CD14-positive monocyte (primary cell): ENCODE data around the gene CASK. TPM values are rescaled to one million over a fixed set of nuclear protein-coding genes. Genes with fewer than 3 reads are reported as not detected.

ENCODE experiments used
- DNase-seq, 3 donors: peaks; one replicate each; pipeline ENCODE4 v3.0.0-alpha.2; 2011 to 2022
- H2AFZ ChIP-seq: 2 replicates; pipeline ENCODE4 v1.6.0; 2012; ENCODE audit warnings: mild to moderate bottlenecking, low read depth, low read length, inconsistent platforms; ENCODE audit not compliant: insufficient read depth, poor library complexity, severe bottlenecking
- H3K27ac ChIP-seq, 2 donors: 1 replicate in 1 of 2; 2 replicates in 1 of 2; pipeline ENCODE4 v1.5.1; 2012 to 2013; ENCODE audit warnings: low read length in 2 of 2, control low read depth in 1 of 2, inconsistent platforms in 1 of 2, low read depth in 1 of 2, mild to moderate bottlenecking in 1 of 2
- H3K27me3 ChIP-seq, 2 donors: one replicate each; pipeline versions ENCODE4 v1.6.0 to v1.6.1; 2011 to 2013; ENCODE audit warnings: low read length in 2 of 2; ENCODE audit not compliant: control insufficient read depth in 2 of 2, insufficient read depth in 2 of 2
- H3K36me3 ChIP-seq, 2 donors: replicated peaks in 1 of 2; 1 replicate in 1 of 2; 2 replicates in 1 of 2; pipeline versions ENCODE4 v1.5.1 to v1.6.1; 2012 to 2013; ENCODE audit warnings: low read length in 2 of 2, control low read depth in 1 of 2, inconsistent platforms in 1 of 2, mild to moderate bottlenecking in 1 of 2; ENCODE audit not compliant: insufficient read depth in 2 of 2, control insufficient read depth in 1 of 2
- H3K4me1 ChIP-seq, 2 donors: 1 replicate in 1 of 2; 2 replicates in 1 of 2; pipeline versions ENCODE4 v1.5.1 to v1.6.1; 2012 to 2013; ENCODE audit warnings: low read length in 2 of 2, control low read depth in 1 of 2, inconsistent platforms in 1 of 2, mild to moderate bottlenecking in 1 of 2, moderate library complexity in 1 of 2; ENCODE audit not compliant: insufficient read depth in 2 of 2, control insufficient read depth in 1 of 2
- H3K4me2 ChIP-seq: replicated peaks from 2 replicates; pipeline ENCODE3; 2012; ENCODE audit warnings: low read length, moderate library complexity, mild to moderate bottlenecking; ENCODE audit not compliant: poor library complexity, severe bottlenecking; ENCODE audit errors: extremely low read depth
- H3K4me3 ChIP-seq, 3 experiments: fragments of 200-600 bp in 1 of 3; sonication (generic) in 1 of 3; replicated peaks in 1 of 3; 1 replicate in 2 of 3; 2 replicates in 1 of 3; pipeline ENCODE4 v1.5.1; 2011 to 2013; ENCODE audit warnings: low read length in 3 of 3, mild to moderate bottlenecking in 3 of 3, control low read depth in 2 of 3, low read depth in 2 of 3, inconsistent platforms in 1 of 3, moderate library complexity in 1 of 3
- H3K79me2 ChIP-seq: 2 replicates; pipeline ENCODE4 v1.6.0; 2012; ENCODE audit warnings: mild to moderate bottlenecking, control low read depth, inconsistent platforms, low read length, moderate library complexity; ENCODE audit not compliant: insufficient read depth
- H3K9ac ChIP-seq: 2 replicates; pipeline ENCODE4 v1.6.0; 2017; ENCODE audit warnings: low read length, mild to moderate bottlenecking; ENCODE audit not compliant: insufficient read depth, poor library complexity, severe bottlenecking
- H3K9me3 ChIP-seq, 2 donors: replicated peaks in 1 of 2; 1 replicate in 1 of 2; 2 replicates in 1 of 2; pipeline versions ENCODE4 v1.5.1 to v1.6.1; 2012 to 2013; ENCODE audit warnings: low read length in 2 of 2, control low read depth in 1 of 2; ENCODE audit not compliant: control insufficient read depth in 1 of 2, insufficient read depth in 1 of 2
- H4K20me1 ChIP-seq: 2 replicates; pipeline ENCODE4 v1.6.0; 2012; ENCODE audit warnings: mild to moderate bottlenecking, low read length, control low read depth, moderate library complexity; ENCODE audit not compliant: insufficient read depth
- H3K27ac Mint-ChIP-seq, 7 donors: one replicate each; pipeline ENCODE4 v1.8.0; 2020; ENCODE audit warnings: mild to moderate bottlenecking in 7 of 7, mixed read lengths in 7 of 7, moderate library complexity in 6 of 7, inconsistent platforms in 2 of 7
- H3K27me3 Mint-ChIP-seq, 3 donors: one replicate each; pipeline ENCODE4 v1.8.0; 2021 to 2022; ENCODE audit warnings: low read depth in 3 of 3, mild to moderate bottlenecking in 3 of 3, mixed read lengths in 3 of 3, moderate library complexity in 3 of 3, inconsistent platforms in 1 of 3
- H3K36me3 Mint-ChIP-seq, 2 donors: one replicate each; pipeline ENCODE4 v1.8.0; 2020; ENCODE audit warnings: mixed read lengths in 2 of 2, inconsistent platforms in 1 of 2, mild to moderate bottlenecking in 1 of 2
- H3K4me1 Mint-ChIP-seq: one replicate; pipeline ENCODE4 v1.8.0; 2020; ENCODE audit warnings: mild to moderate bottlenecking, mixed read lengths
- H3K4me3 Mint-ChIP-seq, 2 donors: one replicate each; pipeline ENCODE4 v1.8.0; 2020; ENCODE audit warnings: mild to moderate bottlenecking in 2 of 2, mixed read lengths in 2 of 2, moderate library complexity in 1 of 2
- H3K9me3 Mint-ChIP-seq, 7 donors: one replicate each; pipeline ENCODE4 v1.8.0; 2020 to 2022; ENCODE audit warnings: mixed read lengths in 7 of 7, mild to moderate bottlenecking in 6 of 7, moderate library complexity in 6 of 7, inconsistent platforms in 2 of 7
- WGBS: methylation state at CpG from one replicate; pipeline ENCODE4 v1.1.5; 2013; ENCODE audit warnings: missing lambda C conversion rate; ENCODE audit not compliant: insufficient coverage; 5-methylcytosine and 5-hydroxymethylcytosine counted together
- intact Hi-C, 2 donors: fragments of 100-400 bp; cut with micrococcal nuclease; formaldehyde crosslinking; loops; one replicate each; pipeline versions ENCODE4 v1.15.0 to v1.15.1; 2023
- polyA plus RNA-seq, 3 donors: library from polyadenylated mRNA; depleted of rRNA in 1 of 3; unstranded in 2 of 3; stranded (reverse) in 1 of 3; fragments of 300-500 nt in 2 of 3; fragments of >200 nt in 1 of 3; fragmentation: Illumina TruSeq in 2 of 3; gene quantifications; 1 replicate in 2 of 3; 2 replicates in 1 of 3; pipeline ENCODE4 v1.2.3, GENCODE V29; 2012 to 2021
- TF ChIP-seq, protein P1 (sequence below): fragments of 200-600 bp; IDR thresholded peaks from one replicate; pipeline ENCODE4 v1.8.0; 2022; ENCODE audit warnings: antibody characterized with exemption, mild to moderate bottlenecking

CASK gene
- polyA plus RNA-seq, 3 donors = 0.48 to 7.4 (median 2.5) TPM

DNA sequence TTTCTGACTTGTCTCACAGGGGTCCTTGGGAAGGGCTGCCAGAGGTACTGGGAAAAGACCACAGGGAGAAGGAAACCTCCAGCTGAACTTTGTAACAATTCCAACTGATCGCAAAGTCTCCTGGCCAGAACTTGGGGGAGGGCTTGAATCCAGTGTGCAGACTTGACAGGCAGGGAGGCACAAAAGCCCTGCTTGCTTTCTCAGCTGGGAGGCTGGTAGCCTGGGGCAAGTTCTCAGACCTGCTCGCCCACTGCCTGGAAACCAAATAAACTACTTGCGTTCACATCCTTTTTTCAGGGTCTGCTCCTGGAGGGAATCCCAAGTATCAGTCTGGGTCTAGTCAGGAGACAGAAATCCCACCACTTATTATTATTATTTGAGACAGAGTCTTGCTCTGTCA lies 48.0 kb upstream of the CASK start:
- Histone ChIP-seq H3K36me3 (no peaks in the 10 kb centered on the region), H3K4me2 (no peak overlapping the region), H3K9ac (no peak overlapping the region), H3K79me2 (no peaks in the 10 kb centered on the region), H3K4me1 (no peaks in the 10 kb centered on the region), H3K4me3 (no peak overlapping the region), H3K9me3 (no peaks in the 10 kb centered on the region), H3K27ac (no peak overlapping the region), H2AFZ (no peak overlapping the region), H3K27me3 (no peaks in the 10 kb centered on the region), H4K20me1 (no peaks in the 10 kb centered on the region)
- no peak overlapping the region for H3K27ac Mint-ChIP-seq
- no peaks in the 10 kb centered on the region for H3K36me3 Mint-ChIP-seq
- intact Hi-C loops = no loop called here
- TF ChIP-seq, protein P1, sequence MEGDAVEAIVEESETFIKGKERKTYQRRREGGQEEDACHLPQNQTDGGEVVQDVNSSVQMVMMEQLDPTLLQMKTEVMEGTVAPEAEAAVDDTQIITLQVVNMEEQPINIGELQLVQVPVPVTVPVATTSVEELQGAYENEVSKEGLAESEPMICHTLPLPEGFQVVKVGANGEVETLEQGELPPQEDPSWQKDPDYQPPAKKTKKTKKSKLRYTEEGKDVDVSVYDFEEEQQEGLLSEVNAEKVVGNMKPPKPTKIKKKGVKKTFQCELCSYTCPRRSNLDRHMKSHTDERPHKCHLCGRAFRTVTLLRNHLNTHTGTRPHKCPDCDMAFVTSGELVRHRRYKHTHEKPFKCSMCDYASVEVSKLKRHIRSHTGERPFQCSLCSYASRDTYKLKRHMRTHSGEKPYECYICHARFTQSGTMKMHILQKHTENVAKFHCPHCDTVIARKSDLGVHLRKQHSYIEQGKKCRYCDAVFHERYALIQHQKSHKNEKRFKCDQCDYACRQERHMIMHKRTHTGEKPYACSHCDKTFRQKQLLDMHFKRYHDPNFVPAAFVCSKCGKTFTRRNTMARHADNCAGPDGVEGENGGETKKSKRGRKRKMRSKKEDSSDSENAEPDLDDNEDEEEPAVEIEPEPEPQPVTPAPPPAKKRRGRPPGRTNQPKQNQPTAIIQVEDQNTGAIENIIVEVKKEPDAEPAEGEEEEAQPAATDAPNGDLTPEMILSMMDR = no peak
- WGBS = no CpG with 5 or more reads among the region's 3 CpGs
- no peak overlapping the region for H3K4me3 Mint-ChIP-seq
- H3K27me3 Mint-ChIP-seq = peaks cover 0 to 2% (median 2%) of the 10 kb centered on the region in 3 donors
- no peaks in the 10 kb centered on the region for H3K4me1 Mint-ChIP-seq
- H3K9me3 Mint-ChIP-seq = peaks cover 0 to 6% (median 1%) of the 10 kb centered on the region in 7 donors
- no peak for DNase-seq

DNA sequence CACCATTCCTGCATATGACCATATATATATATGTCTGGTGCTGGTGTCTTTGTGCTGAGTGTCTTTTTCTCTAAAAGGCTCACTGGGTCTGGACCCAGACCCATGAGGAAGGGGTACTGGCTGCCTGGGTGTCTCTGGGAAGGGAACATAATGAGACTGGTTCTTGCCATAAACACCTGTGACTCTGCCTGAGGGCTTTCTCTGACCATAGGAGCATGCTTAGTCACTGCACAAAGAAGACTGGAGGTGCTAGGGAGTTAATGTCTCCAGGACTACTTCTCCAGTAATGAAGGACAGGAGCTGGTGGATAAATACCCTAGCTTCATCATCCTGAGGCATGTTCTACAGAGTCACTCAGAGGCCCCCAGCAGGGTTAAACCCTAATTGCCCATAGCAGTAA lies 47.1 kb upstream of the CASK start:
- DNase-seq = no peak
- Histone ChIP-seq H3K27me3 (no peaks in the 10 kb centered on the region), H3K9me3 (no peaks in the 10 kb centered on the region), H3K79me2 (no peaks in the 10 kb centered on the region), H3K36me3 (no peaks in the 10 kb centered on the region), H4K20me1 (no peaks in the 10 kb centered on the region), H2AFZ (no peak overlapping the region), H3K27ac (no peak overlapping the region), H3K4me1 (no peaks in the 10 kb centered on the region), H3K4me3 (no peak overlapping the region), H3K4me2 (no peak overlapping the region), H3K9ac (no peak overlapping the region)
- intact Hi-C loops = no loop called here
- TF ChIP-seq, protein P1 = no peak
- no peak overlapping the region for H3K27ac Mint-ChIP-seq
- no peak overlapping the region for H3K4me3 Mint-ChIP-seq
- H3K27me3 Mint-ChIP-seq = peaks cover 0 to 4% (median 3%) of the 10 kb centered on the region in 3 donors
- no peaks in the 10 kb centered on the region for H3K4me1 Mint-ChIP-seq
- no peaks in the 10 kb centered on the region for H3K36me3 Mint-ChIP-seq
- peaks cover 0 to 6% (median 1%) of the 10 kb centered on the region in 7 donors for H3K9me3 Mint-ChIP-seq
